Measurements from ENCODE around the gene ZNF804A. TPM values are rescaled to one million over a fixed set of nuclear protein-coding genes. Genes with fewer than 3 reads are reported as not detected.

Gene ZNF804A
- total and polyA plus RNA-seq, 4 donors = 0.07 to 0.37 (median 0.13) TPM

DNA sequence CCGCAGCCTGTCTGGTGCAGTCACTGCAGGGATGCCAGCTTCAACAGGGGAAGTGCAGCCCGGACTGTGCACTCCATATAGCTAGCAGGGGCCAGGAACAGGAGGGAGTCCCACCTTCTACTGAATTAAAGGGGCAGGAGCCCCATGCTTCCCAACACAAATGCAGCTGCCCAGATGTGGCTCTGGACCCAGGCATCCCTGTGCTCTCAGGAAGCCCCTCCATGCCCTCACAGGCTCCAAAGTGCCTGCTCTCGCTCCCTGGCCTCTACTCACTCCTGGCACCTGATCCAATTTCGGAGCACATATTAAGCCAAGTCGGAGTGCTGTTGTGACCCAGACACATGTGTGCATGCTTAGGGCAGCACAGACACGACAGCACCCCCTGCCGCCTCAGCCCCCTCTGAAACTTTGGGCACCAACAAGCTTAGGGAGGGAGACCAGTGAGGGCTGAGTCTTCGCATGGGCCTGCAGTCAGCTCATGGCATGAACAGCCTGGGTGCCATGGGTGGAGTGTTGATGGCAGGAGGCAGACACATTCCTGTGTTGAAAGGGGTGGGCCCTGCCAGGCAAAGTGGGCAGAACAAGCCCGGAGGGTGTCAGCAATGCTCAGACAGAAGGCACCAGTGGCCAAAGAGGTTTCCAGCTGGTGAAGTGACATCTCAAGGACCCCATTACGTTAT lies 83.5 kb downstream of the ZNF804A start:
- DNase-seq (ENCODE audit: low spot score) = no peak
- TF ChIP-seq JUND (IDR thresholded peaks at IDR 0.05) (no peak), HNF4G (IDR thresholded peaks at IDR 0.05) (no peak), SP1 (IDR thresholded peaks at IDR 0.05) (no peak), TAF1 (conservative IDR thresholded peaks at IDR 0.05) (no peak), RXRA (IDR thresholded peaks at IDR 0.05) (no peak)
- TF ChIP-seq, protein P1, sequence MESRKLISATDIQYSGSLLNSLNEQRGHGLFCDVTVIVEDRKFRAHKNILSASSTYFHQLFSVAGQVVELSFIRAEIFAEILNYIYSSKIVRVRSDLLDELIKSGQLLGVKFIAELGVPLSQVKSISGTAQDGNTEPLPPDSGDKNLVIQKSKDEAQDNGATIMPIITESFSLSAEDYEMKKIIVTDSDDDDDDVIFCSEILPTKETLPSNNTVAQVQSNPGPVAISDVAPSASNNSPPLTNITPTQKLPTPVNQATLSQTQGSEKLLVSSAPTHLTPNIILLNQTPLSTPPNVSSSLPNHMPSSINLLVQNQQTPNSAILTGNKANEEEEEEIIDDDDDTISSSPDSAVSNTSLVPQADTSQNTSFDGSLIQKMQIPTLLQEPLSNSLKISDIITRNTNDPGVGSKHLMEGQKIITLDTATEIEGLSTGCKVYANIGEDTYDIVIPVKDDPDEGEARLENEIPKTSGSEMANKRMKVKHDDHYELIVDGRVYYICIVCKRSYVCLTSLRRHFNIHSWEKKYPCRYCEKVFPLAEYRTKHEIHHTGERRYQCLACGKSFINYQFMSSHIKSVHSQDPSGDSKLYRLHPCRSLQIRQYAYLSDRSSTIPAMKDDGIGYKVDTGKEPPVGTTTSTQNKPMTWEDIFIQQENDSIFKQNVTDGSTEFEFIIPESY (IDR thresholded peaks at IDR 0.05) = no peak
- TF ChIP-seq, protein P2, sequence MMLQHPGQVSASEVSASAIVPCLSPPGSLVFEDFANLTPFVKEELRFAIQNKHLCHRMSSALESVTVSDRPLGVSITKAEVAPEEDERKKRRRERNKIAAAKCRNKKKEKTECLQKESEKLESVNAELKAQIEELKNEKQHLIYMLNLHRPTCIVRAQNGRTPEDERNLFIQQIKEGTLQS (IDR thresholded peaks at IDR 0.05) = no peak
- Histone ChIP-seq H3K9ac (ENCODE audit: low read depth in 1 of 2, low read length in 2 of 2) (no peak overlapping the region), H3K9me3 (ENCODE audit: control insufficient read depth in 4 of 4, low read length in 3 of 4) (peaks cover 0 to 8% (median 5%) of the 10 kb centered on the region in 4 donors), H3K27ac (ENCODE audit: low read depth in 1 of 2, low read length in 2 of 2) (no peak overlapping the region), H3K4me3 (ENCODE audit: low read depth in 1 of 3, low read length in 3 of 3) (no peak overlapping the region), H3K27me3 (ENCODE audit: control insufficient read depth in 4 of 4, insufficient read depth in 4 of 4, low read length in 3 of 4) (no peaks in the 10 kb centered on the region), H3K36me3 (ENCODE audit: control insufficient read depth in 4 of 4, insufficient read depth in 3 of 4, low read depth in 1 of 4, low read length in 3 of 4) (no peaks in the 10 kb centered on the region), H3K4me1 (ENCODE audit: control insufficient read depth in 4 of 4, insufficient read depth in 4 of 4, low read length in 3 of 4) (no peaks in the 10 kb centered on the region)
- 86% methylated on average over 10 of the region's 10 CpGs for WGBS

DNA sequence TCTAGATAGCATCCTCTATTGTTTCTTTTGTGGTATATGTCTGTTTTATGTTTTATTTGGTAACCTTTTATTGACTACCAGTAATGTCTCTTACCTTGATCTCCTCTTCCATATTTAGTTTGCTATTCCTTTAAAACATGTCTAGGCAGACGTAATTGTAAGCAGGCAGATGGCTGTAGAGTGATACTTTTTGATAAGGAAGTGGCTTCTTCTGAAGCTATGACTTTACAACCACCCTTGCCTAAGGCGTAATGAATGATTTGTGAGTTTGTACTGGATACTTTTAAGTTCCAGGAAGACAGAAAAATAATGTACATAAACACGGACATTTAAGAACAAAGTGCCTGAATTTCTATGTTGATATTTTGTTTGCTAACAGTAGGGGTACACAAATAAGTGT lies 85.6 kb downstream of the ZNF804A start:
- WGBS = 60% methylated on average over 3 of the region's 3 CpGs
- no peak overlapping the region for H3K27ac ChIP-seq (ENCODE audit: low read depth in 1 of 2, low read length in 2 of 2)

More for the DNA sequence above, 85.6 kb downstream of the ZNF804A start:
- TF ChIP-seq, protein P3, sequence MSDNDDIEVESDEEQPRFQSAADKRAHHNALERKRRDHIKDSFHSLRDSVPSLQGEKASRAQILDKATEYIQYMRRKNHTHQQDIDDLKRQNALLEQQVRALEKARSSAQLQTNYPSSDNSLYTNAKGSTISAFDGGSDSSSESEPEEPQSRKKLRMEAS (IDR thresholded peaks at IDR 0.05) = no peak
- TF ChIP-seq RXRA (IDR thresholded peaks at IDR 0.05) (no peak), GABPA (IDR thresholded peaks at IDR 0.05 in 1 of 2, conservative IDR thresholded peaks at IDR 0.05 in 1 of 2) (no peak), FOXA2 (IDR thresholded peaks at IDR 0.05) (no peak), RAD21 (IDR thresholded peaks at IDR 0.05) (no peak), NR2F2 (IDR thresholded peaks at IDR 0.05) (no peak), TAF1 (conservative IDR thresholded peaks at IDR 0.05) (no peak), EGR1 (IDR thresholded peaks at IDR 0.05; ENCODE audit: low read depth in 2 of 2) (no peak), SP1 (IDR thresholded peaks at IDR 0.05) (no peak), FOXA1 (IDR thresholded peaks at IDR 0.05) (no peak), YY1 (IDR thresholded peaks at IDR 0.05) (no peak)
- TF ChIP-seq, protein P1 (IDR thresholded peaks at IDR 0.05) = no peak
- TF ChIP-seq, protein P4, sequence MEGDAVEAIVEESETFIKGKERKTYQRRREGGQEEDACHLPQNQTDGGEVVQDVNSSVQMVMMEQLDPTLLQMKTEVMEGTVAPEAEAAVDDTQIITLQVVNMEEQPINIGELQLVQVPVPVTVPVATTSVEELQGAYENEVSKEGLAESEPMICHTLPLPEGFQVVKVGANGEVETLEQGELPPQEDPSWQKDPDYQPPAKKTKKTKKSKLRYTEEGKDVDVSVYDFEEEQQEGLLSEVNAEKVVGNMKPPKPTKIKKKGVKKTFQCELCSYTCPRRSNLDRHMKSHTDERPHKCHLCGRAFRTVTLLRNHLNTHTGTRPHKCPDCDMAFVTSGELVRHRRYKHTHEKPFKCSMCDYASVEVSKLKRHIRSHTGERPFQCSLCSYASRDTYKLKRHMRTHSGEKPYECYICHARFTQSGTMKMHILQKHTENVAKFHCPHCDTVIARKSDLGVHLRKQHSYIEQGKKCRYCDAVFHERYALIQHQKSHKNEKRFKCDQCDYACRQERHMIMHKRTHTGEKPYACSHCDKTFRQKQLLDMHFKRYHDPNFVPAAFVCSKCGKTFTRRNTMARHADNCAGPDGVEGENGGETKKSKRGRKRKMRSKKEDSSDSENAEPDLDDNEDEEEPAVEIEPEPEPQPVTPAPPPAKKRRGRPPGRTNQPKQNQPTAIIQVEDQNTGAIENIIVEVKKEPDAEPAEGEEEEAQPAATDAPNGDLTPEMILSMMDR (IDR thresholded peaks at IDR 0.05; ENCODE audit: low read depth, low read length, missing input control) = no peak
- TF ChIP-seq, protein P2 (IDR thresholded peaks at IDR 0.05) = no peak
- Histone ChIP-seq H3K36me3 (ENCODE audit: control insufficient read depth in 4 of 4, insufficient read depth in 3 of 4, low read depth in 1 of 4, low read length in 3 of 4) (no peaks in the 10 kb centered on the region), H3K9me3 (ENCODE audit: control insufficient read depth in 4 of 4, low read length in 3 of 4) (peaks cover 0 to 8% (median 5%) of the 10 kb centered on the region in 4 donors), H3K4me3 (ENCODE audit: low read depth in 1 of 3, low read length in 3 of 3) (no peak overlapping the region), H3K27me3 (ENCODE audit: control insufficient read depth in 4 of 4, insufficient read depth in 4 of 4, low read length in 3 of 4) (no peaks in the 10 kb centered on the region), H3K9ac (ENCODE audit: low read depth in 1 of 2, low read length in 2 of 2) (no peak overlapping the region), H3K4me1 (ENCODE audit: control insufficient read depth in 4 of 4, insufficient read depth in 4 of 4, low read length in 3 of 4) (no peaks in the 10 kb centered on the region)
- DNase-seq (ENCODE audit: low spot score) = no peak

All from liver (tissue), 9 donors.